Stimulated activated effector memory CD8-positive, alpha-beta T cell treated with anti-CD3 and anti-CD28 coated beads, Interleukin-12 subunit alpha, Interleukin-12 subunit beta, amount 100 ng/mL, for 72 hours (primary cell): ENCODE measurements around the gene DTHD1.
A peak's percentile ranks its signal among the peaks of the same experiment; 100 is the strongest.

Experiments used
- ATAC-seq: fragments of 150-1000 bp; cut with Tn5 transposase; 2 replicates; pipeline ENCODE4 v1.10.0; 2021
- DNase-seq, 2 donors: peaks; one replicate each; pipeline ENCODE4 v3.0.0; 2021 to 2022; ENCODE audit warnings: low spot score in 2 of 2
- H3K27ac Mint-ChIP-seq: one replicate; pipeline ENCODE4 v1.8.0; 2022; ENCODE audit warnings: mild to moderate bottlenecking, mixed read lengths
- H3K36me3 Mint-ChIP-seq: one replicate; pipeline ENCODE4 v1.8.0; 2022; ENCODE audit warnings: mild to moderate bottlenecking, mixed read lengths
- H3K4me1 Mint-ChIP-seq: one replicate; pipeline ENCODE4 v1.8.0; 2022; ENCODE audit warnings: mixed read lengths
- H3K4me3 Mint-ChIP-seq: one replicate; pipeline ENCODE4 v1.8.0; 2022; ENCODE audit warnings: mild to moderate bottlenecking, mixed read lengths
- H3K9me3 Mint-ChIP-seq: one replicate; pipeline ENCODE4 v1.8.0; 2022; ENCODE audit warnings: mixed read lengths

Gene DTHD1

GRCh38 chr4:36337665-36338185 lies 56.3 kb downstream of the DTHD1 start:
- Mint-ChIP-seq H3K4me3 (no peak overlapping the region), H3K36me3 (no peaks in the 10 kb centered on the region), H3K4me1 (peaks cover 29% of the 10 kb centered on the region), H3K9me3 (no peaks in the 10 kb centered on the region), H3K27ac (peak overlapping the region; percentile 29)
- DNase-seq = no peak
- no peak for ATAC-seq

GRCh38 chr4:36338973-36339372 lies 57.6 kb downstream of the DTHD1 start:
- DNase-seq (no peak), ATAC-seq (no peak)
- Mint-ChIP-seq H3K4me1 (peaks cover 19% of the 10 kb centered on the region), H3K36me3 (no peaks in the 10 kb centered on the region), H3K9me3 (no peaks in the 10 kb centered on the region), H3K4me3 (no peak overlapping the region), H3K27ac (no peak overlapping the region)

- H3K27ac Mint-ChIP-seq = no peak overlapping the region
- H3K4me1 Mint-ChIP-seq = peaks cover 18% of the 10 kb centered on the region
These were observed 60.5 kb downstream of the DTHD1 start for GRCh38 chr4:36341936-36342335.

GRCh38 chr4:36343501-36344175 lies 62.2 kb downstream of the DTHD1 start:
- no peak for DNase-seq
- ATAC-seq = no peak
- no peak overlapping the region for H3K4me3 Mint-ChIP-seq

More at GRCh38 chr4:36341936-36342335, 60.5 kb downstream of the DTHD1 start:
- DNase-seq (no peak), ATAC-seq (peak; percentile 63)
- Mint-ChIP-seq H3K36me3 (no peaks in the 10 kb centered on the region), H3K9me3 (no peaks in the 10 kb centered on the region), H3K4me3 (no peak overlapping the region)

GRCh38 chr4:36348403-36348938 lies 67.1 kb downstream of the DTHD1 start:
- no peaks in the 10 kb centered on the region for H3K36me3 Mint-ChIP-seq
- DNase-seq (peak; percentile 18 to 70), ATAC-seq (peak; percentile 99)
- peak overlapping the region; percentile 75 for H3K27ac Mint-ChIP-seq
- H3K9me3 Mint-ChIP-seq = no peaks in the 10 kb centered on the region
- peaks cover 40% of the 10 kb centered on the region for H3K4me1 Mint-ChIP-seq
- H3K4me3 Mint-ChIP-seq = peak overlapping the region; percentile 12

More at GRCh38 chr4:36343501-36344175, 62.2 kb downstream of the DTHD1 start:
- Mint-ChIP-seq H3K27ac (no peak overlapping the region), H3K36me3 (no peaks in the 10 kb centered on the region), H3K4me1 (peaks cover 15% of the 10 kb centered on the region), H3K9me3 (no peaks in the 10 kb centered on the region)

GRCh38 chr4:36349938-36350549 lies 68.6 kb downstream of the DTHD1 start:
- ATAC-seq (no peak), DNase-seq (no peak)
- no peak overlapping the region for H3K27ac Mint-ChIP-seq
- H3K4me3 Mint-ChIP-seq = no peak overlapping the region
- H3K4me1 Mint-ChIP-seq = peaks cover 40% of the 10 kb centered on the region
- H3K9me3 Mint-ChIP-seq = no peaks in the 10 kb centered on the region
- no peaks in the 10 kb centered on the region for H3K36me3 Mint-ChIP-seq

GRCh38 chr4:36351082-36351666 lies 69.8 kb downstream of the DTHD1 start:
- Mint-ChIP-seq H3K36me3 (no peaks in the 10 kb centered on the region), H3K9me3 (no peaks in the 10 kb centered on the region), H3K27ac (no peak overlapping the region), H3K4me3 (no peak overlapping the region), H3K4me1 (peaks cover 34% of the 10 kb centered on the region)
- DNase-seq (peak; percentile 58 to 78), ATAC-seq (peak; percentile 57)

GRCh38 chr4:36353998-36354397 lies 72.6 kb downstream of the DTHD1 start:
- no peak for ATAC-seq
- H3K27ac Mint-ChIP-seq = no peak overlapping the region
- no peaks in the 10 kb centered on the region for H3K9me3 Mint-ChIP-seq
- peaks cover 22% of the 10 kb centered on the region for H3K4me1 Mint-ChIP-seq
- no peaks in the 10 kb centered on the region for H3K36me3 Mint-ChIP-seq
- H3K4me3 Mint-ChIP-seq = no peak overlapping the region
- no peak for DNase-seq

GRCh38 chr4:36358173-36358572 lies 76.8 kb downstream of the DTHD1 start:
- ATAC-seq (no peak), DNase-seq (no peak)
- no peaks in the 10 kb centered on the region for H3K4me1 Mint-ChIP-seq

GRCh38 chr4:36360755-36361154 lies 79.3 kb downstream of the DTHD1 start:
- Mint-ChIP-seq H3K4me3 (no peak overlapping the region), H3K27ac (no peak overlapping the region), H3K4me1 (no peaks in the 10 kb centered on the region), H3K9me3 (no peaks in the 10 kb centered on the region), H3K36me3 (no peaks in the 10 kb centered on the region)
- ATAC-seq (no peak), DNase-seq (no peak)

More at GRCh38 chr4:36358173-36358572, 76.8 kb downstream of the DTHD1 start:
- Mint-ChIP-seq H3K36me3 (no peaks in the 10 kb centered on the region), H3K9me3 (no peaks in the 10 kb centered on the region), H3K4me3 (no peak overlapping the region), H3K27ac (no peak overlapping the region)

GRCh38 chr4:36363024-36363423 lies 81.6 kb downstream of the DTHD1 start:
- ATAC-seq (no peak), DNase-seq (no peak)
- H3K27ac Mint-ChIP-seq = no peak overlapping the region
- H3K9me3 Mint-ChIP-seq = no peaks in the 10 kb centered on the region
- no peak overlapping the region for H3K4me3 Mint-ChIP-seq
- no peaks in the 10 kb centered on the region for H3K36me3 Mint-ChIP-seq
- H3K4me1 Mint-ChIP-seq = no peaks in the 10 kb centered on the region

GRCh38 chr4:36374836-36375511 lies 93.6 kb downstream of the DTHD1 start:
- Mint-ChIP-seq H3K9me3 (peaks cover 16% of the 10 kb centered on the region), H3K4me1 (no peaks in the 10 kb centered on the region), H3K4me3 (no peak overlapping the region), H3K36me3 (no peaks in the 10 kb centered on the region), H3K27ac (no peak overlapping the region)
- ATAC-seq (no peak), DNase-seq (no peak)

GRCh38 chr4:36385951-36386571 lies 104.6 kb downstream of the DTHD1 start:
- no peaks in the 10 kb centered on the region for H3K36me3 Mint-ChIP-seq
- H3K27ac Mint-ChIP-seq = no peak overlapping the region
- no peaks in the 10 kb centered on the region for H3K9me3 Mint-ChIP-seq
- ATAC-seq = peak; percentile 97
- peak in 1 of 2 donors; percentile 59 for DNase-seq
- peak overlapping the region; percentile 19 for H3K4me3 Mint-ChIP-seq
- peaks cover 19% of the 10 kb centered on the region for H3K4me1 Mint-ChIP-seq

GRCh38 chr4:36386691-36387090 lies 105.3 kb downstream of the DTHD1 start:
- Mint-ChIP-seq H3K9me3 (no peaks in the 10 kb centered on the region), H3K27ac (no peak overlapping the region), H3K36me3 (no peaks in the 10 kb centered on the region), H3K4me3 (no peak overlapping the region), H3K4me1 (peaks cover 19% of the 10 kb centered on the region)
- DNase-seq (no peak), ATAC-seq (no peak)

GRCh38 chr4:36388710-36389109 lies 107.3 kb downstream of the DTHD1 start:
- H3K4me3 Mint-ChIP-seq = no peak overlapping the region
- no peaks in the 10 kb centered on the region for H3K36me3 Mint-ChIP-seq
- H3K27ac Mint-ChIP-seq = no peak overlapping the region
- ATAC-seq (no peak), DNase-seq (no peak)
- H3K9me3 Mint-ChIP-seq = no peaks in the 10 kb centered on the region
- H3K4me1 Mint-ChIP-seq = peaks cover 25% of the 10 kb centered on the region
